ENCODE measurements around the gene PLCE1. TPM values are rescaled to one million over a fixed set of nuclear protein-coding genes. Genes with fewer than 3 reads are reported as not detected.

PLCE1 gene
- total and polyA plus RNA-seq, 2 donors (not counting 1 experiment from before 2014, with no cell fraction given) = 0.33 to 1.2 TPM

DNA sequence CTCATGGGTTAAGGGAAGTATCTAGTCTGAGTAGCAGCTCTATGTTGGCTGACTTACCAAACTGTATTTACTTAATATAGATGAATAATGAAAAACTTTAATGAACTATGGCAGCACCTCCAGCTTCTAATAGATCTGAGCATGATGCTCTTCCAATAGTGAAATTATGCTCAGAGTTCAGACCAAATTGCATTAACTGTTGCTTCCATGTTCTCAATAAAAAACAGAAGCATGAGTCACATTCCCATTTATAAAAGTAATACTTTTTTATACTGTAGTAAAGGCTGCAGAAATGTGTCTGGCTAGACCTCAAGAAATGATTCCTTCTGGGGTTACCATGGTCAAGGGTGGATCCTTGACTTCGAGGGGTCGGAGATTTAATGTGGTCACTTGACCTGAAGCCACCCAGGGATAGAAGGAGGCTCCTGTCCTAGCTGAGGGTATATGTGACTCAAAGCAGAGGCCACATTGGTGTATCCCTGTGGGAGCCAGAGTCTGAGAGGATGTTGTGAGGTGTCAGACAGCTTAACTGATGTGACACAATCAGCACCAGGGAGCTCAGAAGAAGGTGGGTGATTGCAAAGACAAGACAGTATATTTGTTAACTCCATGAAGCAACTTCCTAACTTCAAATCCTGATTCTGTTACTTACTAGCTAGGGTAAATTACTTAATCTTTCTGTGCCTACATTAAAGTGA, 19.8 kb upstream of the PLCE1 start:
- H4K20me1 ChIP-seq (ENCODE audit: control insufficient read depth, extremely low read depth, insufficient read depth, low read length) = no peaks in the 10 kb centered on the region
- H3K4me2 ChIP-seq (ENCODE audit: extremely low read depth, insufficient read depth, low read length) = no peak overlapping the region
- DNase-seq (ENCODE audit: low read depth in 2 of 2) = no peak
- no peaks in the 10 kb centered on the region for H3K4me1 ChIP-seq (ENCODE audit: control insufficient read depth, extremely low read depth, insufficient read depth, low read length)
- no peaks in the 10 kb centered on the region for H3K36me3 ChIP-seq (ENCODE audit: control insufficient read depth, insufficient read depth, low read length)
- H3K27me3 ChIP-seq (ENCODE audit: control insufficient read depth, insufficient read depth, low read length) = no peaks in the 10 kb centered on the region
- no peaks in the 10 kb centered on the region for H3K79me2 ChIP-seq (ENCODE audit: control insufficient read depth, insufficient read depth, low read length)
- H2AFZ ChIP-seq (ENCODE audit: low read length) = no peak overlapping the region
- H3K9me3 ChIP-seq (ENCODE audit: control insufficient read depth, insufficient read depth, low read depth, low read length) = no peaks in the 10 kb centered on the region
- no peak overlapping the region for H3K9ac ChIP-seq (ENCODE audit: insufficient read depth, low read length)
- H3K27ac ChIP-seq (ENCODE audit: insufficient read depth, low read length) = no peak overlapping the region
- H3K4me3 ChIP-seq (replicated peaks in 1 of 4; ENCODE audit: control extremely low read depth in 1 of 4, insufficient read depth in 1 of 4, low read depth in 3 of 4, low read length in 4 of 4) = no peak overlapping the region
- TF ChIP-seq EZH2 (IDR thresholded peaks at IDR 0.05; ENCODE audit: low read length, missing control alignments) = no peak
- TF ChIP-seq, protein P1, sequence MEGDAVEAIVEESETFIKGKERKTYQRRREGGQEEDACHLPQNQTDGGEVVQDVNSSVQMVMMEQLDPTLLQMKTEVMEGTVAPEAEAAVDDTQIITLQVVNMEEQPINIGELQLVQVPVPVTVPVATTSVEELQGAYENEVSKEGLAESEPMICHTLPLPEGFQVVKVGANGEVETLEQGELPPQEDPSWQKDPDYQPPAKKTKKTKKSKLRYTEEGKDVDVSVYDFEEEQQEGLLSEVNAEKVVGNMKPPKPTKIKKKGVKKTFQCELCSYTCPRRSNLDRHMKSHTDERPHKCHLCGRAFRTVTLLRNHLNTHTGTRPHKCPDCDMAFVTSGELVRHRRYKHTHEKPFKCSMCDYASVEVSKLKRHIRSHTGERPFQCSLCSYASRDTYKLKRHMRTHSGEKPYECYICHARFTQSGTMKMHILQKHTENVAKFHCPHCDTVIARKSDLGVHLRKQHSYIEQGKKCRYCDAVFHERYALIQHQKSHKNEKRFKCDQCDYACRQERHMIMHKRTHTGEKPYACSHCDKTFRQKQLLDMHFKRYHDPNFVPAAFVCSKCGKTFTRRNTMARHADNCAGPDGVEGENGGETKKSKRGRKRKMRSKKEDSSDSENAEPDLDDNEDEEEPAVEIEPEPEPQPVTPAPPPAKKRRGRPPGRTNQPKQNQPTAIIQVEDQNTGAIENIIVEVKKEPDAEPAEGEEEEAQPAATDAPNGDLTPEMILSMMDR (conservative IDR thresholded peaks at IDR 0.05 in 1 of 2, IDR thresholded peaks at IDR 0.05 in 1 of 2; ENCODE audit: low read depth in 1 of 2, low read length in 2 of 2) = no peak

DNA sequence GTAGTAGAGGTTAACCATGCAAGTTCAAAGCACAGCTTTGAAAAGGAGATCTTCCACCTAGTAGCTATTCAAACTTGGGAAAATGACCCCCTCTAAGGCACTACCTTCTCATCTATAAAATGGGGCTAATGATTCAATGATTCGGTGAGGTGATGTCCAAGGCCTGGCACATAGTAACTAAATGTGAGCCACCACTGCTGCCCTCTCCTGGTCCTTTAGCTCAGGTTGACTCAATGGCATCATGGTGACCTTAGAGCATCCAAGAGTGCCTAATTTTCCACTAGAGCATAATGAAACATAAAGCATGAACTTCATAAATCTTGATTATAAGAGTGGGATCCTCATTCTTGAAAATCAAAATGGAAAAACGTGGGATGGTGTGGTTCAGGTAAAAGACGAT, 16.3 kb upstream of the PLCE1 start:
- Histone ChIP-seq H3K9me3 (ENCODE audit: control insufficient read depth, insufficient read depth, low read depth, low read length) (no peaks in the 10 kb centered on the region), H3K4me2 (ENCODE audit: extremely low read depth, insufficient read depth, low read length) (no peak overlapping the region), H3K36me3 (ENCODE audit: control insufficient read depth, insufficient read depth, low read length) (no peaks in the 10 kb centered on the region), H3K4me3 (replicated peaks in 1 of 4; ENCODE audit: control extremely low read depth in 1 of 4, insufficient read depth in 1 of 4, low read depth in 3 of 4, low read length in 4 of 4) (no peak overlapping the region), H4K20me1 (ENCODE audit: control insufficient read depth, extremely low read depth, insufficient read depth, low read length) (no peaks in the 10 kb centered on the region), H3K27ac (ENCODE audit: insufficient read depth, low read length) (no peak overlapping the region), H2AFZ (ENCODE audit: low read length) (no peak overlapping the region), H3K79me2 (ENCODE audit: control insufficient read depth, insufficient read depth, low read length) (no peaks in the 10 kb centered on the region), H3K9ac (ENCODE audit: insufficient read depth, low read length) (no peak overlapping the region), H3K4me1 (ENCODE audit: control insufficient read depth, extremely low read depth, insufficient read depth, low read length) (no peaks in the 10 kb centered on the region), H3K27me3 (ENCODE audit: control insufficient read depth, insufficient read depth, low read length) (no peaks in the 10 kb centered on the region)
- no peak for DNase-seq (ENCODE audit: low read depth in 2 of 2)
- TF ChIP-seq EZH2 (IDR thresholded peaks at IDR 0.05; ENCODE audit: low read length, missing control alignments) = no peak
- TF ChIP-seq, protein P1 (conservative IDR thresholded peaks at IDR 0.05 in 1 of 2, IDR thresholded peaks at IDR 0.05 in 1 of 2; ENCODE audit: low read depth in 1 of 2, low read length in 2 of 2) = peak in 1 of 2 donors; percentile 6

- H3K27me3 ChIP-seq (ENCODE audit: control insufficient read depth, insufficient read depth, low read length) = no peaks in the 10 kb centered on the region
- H3K79me2 ChIP-seq (ENCODE audit: control insufficient read depth, insufficient read depth, low read length) = no peaks in the 10 kb centered on the region
- H3K36me3 ChIP-seq (ENCODE audit: control insufficient read depth, insufficient read depth, low read length) = no peaks in the 10 kb centered on the region
- H3K9me3 ChIP-seq (ENCODE audit: control insufficient read depth, insufficient read depth, low read depth, low read length) = no peaks in the 10 kb centered on the region
- DNase-seq (ENCODE audit: low read depth in 2 of 2) = no peak
- H3K4me3 ChIP-seq (replicated peaks in 1 of 4; ENCODE audit: control extremely low read depth in 1 of 4, insufficient read depth in 1 of 4, low read depth in 3 of 4, low read length in 4 of 4) = no peak overlapping the region
- no peaks in the 10 kb centered on the region for H4K20me1 ChIP-seq (ENCODE audit: control insufficient read depth, extremely low read depth, insufficient read depth, low read length)
- H2AFZ ChIP-seq (ENCODE audit: low read length) = no peak overlapping the region
- H3K4me1 ChIP-seq (ENCODE audit: control insufficient read depth, extremely low read depth, insufficient read depth, low read length) = no peaks in the 10 kb centered on the region
- H3K4me2 ChIP-seq (ENCODE audit: extremely low read depth, insufficient read depth, low read length) = no peak overlapping the region
- no peak overlapping the region for H3K27ac ChIP-seq (ENCODE audit: insufficient read depth, low read length)
- no peak for TF ChIP-seq EZH2 (IDR thresholded peaks at IDR 0.05; ENCODE audit: low read length, missing control alignments)
- TF ChIP-seq, protein P1 (conservative IDR thresholded peaks at IDR 0.05 in 1 of 2, IDR thresholded peaks at IDR 0.05 in 1 of 2; ENCODE audit: low read depth in 1 of 2, low read length in 2 of 2) = no peak
- H3K9ac ChIP-seq (ENCODE audit: insufficient read depth, low read length) = no peak overlapping the region
Observed at GRCh38 chr10:93980486-93980885, 13.2 kb upstream of the PLCE1 start.
